Progenitor cell of endocrine pancreas (in vitro differentiated cells): Measurements from ENCODE around the gene FEM1B. TPM values are rescaled to one million over a fixed set of nuclear protein-coding genes. Genes with fewer than 3 reads are reported as not detected.

Source experiments
- DNase-seq: peaks from one replicate; pipeline ENCODE4 v3.0.0; 2021; ENCODE audit warnings: low spot score; ENCODE audit not compliant: unreplicated experiment
- H3K27ac Mint-ChIP-seq: 2 replicates; pipeline ENCODE4 v1.8.0; 2021; ENCODE audit warnings: mild to moderate bottlenecking, moderate library complexity, mixed read lengths
- H3K27me3 Mint-ChIP-seq: 2 replicates; pipeline ENCODE4 v1.8.0; 2021; ENCODE audit warnings: mixed read lengths
- H3K36me3 Mint-ChIP-seq: 2 replicates; pipeline ENCODE4 v1.8.0; 2022; ENCODE audit warnings: mixed read lengths; ENCODE audit not compliant: insufficient read depth
- H3K4me1 Mint-ChIP-seq: 2 replicates; pipeline ENCODE4 v1.8.0; 2021; ENCODE audit warnings: low read depth, mixed read lengths
- H3K4me3 Mint-ChIP-seq: 2 replicates; pipeline ENCODE4 v1.8.0; 2021; ENCODE audit warnings: low read depth, mild to moderate bottlenecking, moderate library complexity, mixed read lengths
- H3K9me3 Mint-ChIP-seq: 2 replicates; pipeline ENCODE4 v1.8.0; 2021; ENCODE audit warnings: low read depth, mixed read lengths
- total RNA-seq: library from RNA; stranded (reverse); gene quantifications from 2 replicates; pipeline ENCODE4 v1.2.1, GENCODE V29; 2021
- TF ChIP-seq, protein P1 (sequence below): fragments of 200-600 bp; sonication (generic); IDR thresholded peaks from one replicate; pipeline ENCODE4 v1.5.0; 2021; ENCODE audit warnings: antibody characterized with exemption, mild to moderate bottlenecking; ENCODE audit not compliant: unreplicated experiment

The FEM1B gene
- total RNA-seq, 1 donor from 2014 or later, result 45.9 TPM

DNA sequence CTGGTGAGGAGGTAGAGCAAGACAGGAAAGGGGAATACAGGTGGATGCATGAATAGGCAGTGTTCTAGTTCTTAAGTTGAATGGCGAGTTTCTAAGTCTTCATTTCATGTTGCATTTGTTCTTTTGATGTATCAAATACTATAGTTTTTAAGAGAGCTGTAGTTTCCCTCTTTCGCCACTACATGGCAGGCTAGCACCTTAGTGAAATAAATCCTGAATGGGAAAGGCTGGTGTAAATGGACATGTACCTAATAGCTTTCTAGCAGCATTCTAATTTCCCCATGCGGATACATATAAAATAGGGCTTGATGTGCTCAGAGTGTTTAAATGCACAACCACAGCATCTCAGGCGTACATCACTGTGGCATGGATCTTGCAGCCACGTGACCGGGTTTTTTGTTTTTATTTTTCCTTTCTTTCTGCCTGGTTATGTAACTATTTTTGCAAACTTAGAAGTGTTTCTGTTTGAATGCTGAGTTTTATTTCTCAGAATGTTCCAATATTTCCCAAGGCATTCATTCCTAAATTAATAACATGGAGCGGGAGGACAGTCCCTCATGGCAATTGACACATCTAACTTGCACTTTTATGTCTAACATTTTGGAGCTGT is 24.5 kb upstream of the FEM1B start:
- Mint-ChIP-seq H3K9me3 (no peaks in the 10 kb centered on the region), H3K4me1 (peaks cover 2% of the 10 kb centered on the region), H3K27me3 (peaks cover 8% of the 10 kb centered on the region), H3K36me3 (no peaks in the 10 kb centered on the region), H3K27ac (no peak overlapping the region), H3K4me3 (no peak overlapping the region)
- DNase-seq, result no peak
- TF ChIP-seq, protein P1, sequence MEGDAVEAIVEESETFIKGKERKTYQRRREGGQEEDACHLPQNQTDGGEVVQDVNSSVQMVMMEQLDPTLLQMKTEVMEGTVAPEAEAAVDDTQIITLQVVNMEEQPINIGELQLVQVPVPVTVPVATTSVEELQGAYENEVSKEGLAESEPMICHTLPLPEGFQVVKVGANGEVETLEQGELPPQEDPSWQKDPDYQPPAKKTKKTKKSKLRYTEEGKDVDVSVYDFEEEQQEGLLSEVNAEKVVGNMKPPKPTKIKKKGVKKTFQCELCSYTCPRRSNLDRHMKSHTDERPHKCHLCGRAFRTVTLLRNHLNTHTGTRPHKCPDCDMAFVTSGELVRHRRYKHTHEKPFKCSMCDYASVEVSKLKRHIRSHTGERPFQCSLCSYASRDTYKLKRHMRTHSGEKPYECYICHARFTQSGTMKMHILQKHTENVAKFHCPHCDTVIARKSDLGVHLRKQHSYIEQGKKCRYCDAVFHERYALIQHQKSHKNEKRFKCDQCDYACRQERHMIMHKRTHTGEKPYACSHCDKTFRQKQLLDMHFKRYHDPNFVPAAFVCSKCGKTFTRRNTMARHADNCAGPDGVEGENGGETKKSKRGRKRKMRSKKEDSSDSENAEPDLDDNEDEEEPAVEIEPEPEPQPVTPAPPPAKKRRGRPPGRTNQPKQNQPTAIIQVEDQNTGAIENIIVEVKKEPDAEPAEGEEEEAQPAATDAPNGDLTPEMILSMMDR, result peak; percentile 78

DNA sequence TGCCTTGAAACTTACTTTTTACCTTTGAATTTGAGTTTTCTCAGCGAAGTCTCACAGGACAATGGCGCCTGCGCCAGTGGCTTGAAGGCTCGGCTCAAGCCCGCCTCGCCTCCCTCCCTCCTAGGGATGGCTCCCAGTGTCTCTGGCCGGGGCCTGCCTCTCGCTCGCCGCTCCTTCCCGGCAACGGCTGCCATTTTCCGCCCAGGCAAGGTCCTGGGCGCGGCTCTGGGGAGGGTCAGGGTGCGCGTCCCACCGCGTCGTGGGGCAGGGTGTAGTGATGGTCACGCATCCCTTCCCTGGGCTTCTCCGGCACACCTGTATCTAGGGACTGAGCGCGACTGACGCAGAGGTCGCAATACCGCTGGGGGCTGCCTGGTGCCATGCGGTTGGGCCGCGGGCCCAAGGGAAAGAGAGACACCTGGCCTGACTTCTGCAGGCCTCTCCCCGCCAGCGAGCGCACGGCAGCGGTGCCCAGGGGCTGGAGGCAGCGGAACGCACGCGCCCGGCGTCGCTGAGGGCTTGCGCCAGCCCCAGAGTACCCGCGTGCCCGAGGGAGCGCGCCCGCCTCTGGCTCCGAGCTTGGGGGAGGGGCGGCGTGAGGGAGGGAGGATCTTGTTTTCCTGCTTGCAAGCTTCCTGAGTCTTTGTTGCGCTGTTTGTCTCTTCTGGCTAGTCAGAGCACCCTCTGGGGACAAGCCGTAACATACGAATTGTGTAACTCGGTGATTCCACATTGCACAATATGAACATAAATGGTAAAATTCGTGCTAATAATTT is 20.7 kb upstream of the FEM1B start:
- H3K9me3 Mint-ChIP-seq, result no peaks in the 10 kb centered on the region
- peaks cover 8% of the 10 kb centered on the region for H3K27me3 Mint-ChIP-seq
- H3K4me3 Mint-ChIP-seq, result peak overlapping the region; percentile 75
- H3K36me3 Mint-ChIP-seq, result no peaks in the 10 kb centered on the region
- H3K4me1 Mint-ChIP-seq, result peaks cover 2% of the 10 kb centered on the region
- peak overlapping the region; percentile 96 for H3K27ac Mint-ChIP-seq
- DNase-seq, result peak; percentile 87
- TF ChIP-seq, protein P1, result peak; percentile 8

DNA sequence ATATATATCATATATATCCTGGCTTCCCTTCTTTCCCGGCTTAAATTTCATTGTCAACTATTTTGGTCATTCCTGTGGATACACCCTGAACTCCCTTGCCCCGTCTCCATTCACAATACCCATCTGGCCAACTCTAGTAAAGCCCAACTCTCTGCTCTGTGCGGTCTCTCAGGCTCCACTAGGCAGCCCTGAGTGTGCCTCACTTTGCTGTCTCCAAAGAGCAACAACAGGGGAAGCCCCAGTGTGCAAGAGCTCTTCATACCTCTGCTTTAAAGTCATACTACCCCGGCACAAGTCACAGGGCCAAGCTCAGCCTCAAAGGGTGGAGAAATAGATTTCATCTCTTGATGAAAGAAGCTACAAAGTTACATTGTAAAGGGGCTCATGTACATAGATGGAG is 18.9 kb upstream of the FEM1B start:
- Mint-ChIP-seq H3K36me3 (no peaks in the 10 kb centered on the region), H3K4me1 (peaks cover 4% of the 10 kb centered on the region), H3K4me3 (no peak overlapping the region), H3K27me3 (peaks cover 8% of the 10 kb centered on the region), H3K27ac (no peak overlapping the region), H3K9me3 (no peaks in the 10 kb centered on the region)
- TF ChIP-seq, protein P1, result no peak
- no peak for DNase-seq

DNA sequence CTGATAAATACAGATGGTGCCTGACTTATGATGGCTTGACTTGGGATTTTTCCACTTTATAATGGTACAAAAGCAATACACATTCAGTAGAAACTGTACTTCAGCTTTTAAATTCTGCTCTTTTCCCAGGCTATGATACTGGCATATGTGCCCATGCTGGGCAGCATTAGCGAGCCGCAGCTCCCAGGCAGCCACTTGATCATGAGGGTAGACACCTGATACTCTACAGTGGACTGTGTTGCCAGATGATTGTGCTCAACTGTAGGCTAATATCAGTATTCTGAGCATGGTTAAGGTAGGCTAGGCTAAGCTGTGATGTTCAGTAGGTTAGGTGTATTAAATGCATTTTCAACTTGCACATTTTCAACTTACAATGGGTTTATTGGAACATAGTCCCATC is 17.7 kb upstream of the FEM1B start:
- no peak for DNase-seq
- TF ChIP-seq, protein P1, result no peak
- peaks cover 10% of the 10 kb centered on the region for H3K4me1 Mint-ChIP-seq
- H3K27me3 Mint-ChIP-seq, result peaks cover 4% of the 10 kb centered on the region
- no peak overlapping the region for H3K4me3 Mint-ChIP-seq
- no peaks in the 10 kb centered on the region for H3K36me3 Mint-ChIP-seq
- no peaks in the 10 kb centered on the region for H3K9me3 Mint-ChIP-seq
- no peak overlapping the region for H3K27ac Mint-ChIP-seq

DNA sequence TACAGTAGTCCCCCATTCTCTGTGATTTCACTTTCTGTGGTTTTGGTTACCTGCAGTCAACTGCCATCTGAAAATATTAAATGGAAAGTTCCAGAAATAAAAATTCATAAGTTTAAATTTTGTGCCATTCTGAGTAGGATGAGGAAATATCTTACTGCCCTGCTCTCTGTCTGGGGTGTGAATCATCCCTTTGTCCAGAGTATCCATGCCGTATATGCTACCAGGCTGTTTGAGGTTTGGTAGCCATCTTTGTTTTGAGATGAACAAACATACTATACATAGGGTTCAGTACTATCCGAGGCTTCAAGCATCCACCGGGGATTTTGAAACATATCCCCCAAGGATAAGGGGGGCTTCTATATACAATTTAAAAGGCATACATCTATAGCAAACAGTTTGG is 16.3 kb upstream of the FEM1B start:
- Mint-ChIP-seq H3K27ac (no peak overlapping the region), H3K4me1 (peaks cover 13% of the 10 kb centered on the region), H3K9me3 (no peaks in the 10 kb centered on the region), H3K36me3 (no peaks in the 10 kb centered on the region), H3K4me3 (no peak overlapping the region), H3K27me3 (no peaks in the 10 kb centered on the region)
- no peak for DNase-seq
- TF ChIP-seq, protein P1, result no peak
